A549 treated with GW870086 at 1 μM for 4 hours (cell line): ENCODE data around the gene SLC9A9. TPM values are rescaled to one million over a fixed set of nuclear protein-coding genes. Genes with fewer than 3 reads are reported as not detected.

Experiments
- total RNA-seq: library from RNA; stranded (reverse); fragments of 200-300 nt; extraction: Qiagen RNA extraction; gene quantifications from 5 replicates; pipeline ENCODE4 v1.2.3, GENCODE V29; 2022; ENCODE audit warnings: low read depth

SLC9A9 gene
- total RNA-seq: 0.22 to 0.42 TPM (median 0.36 TPM) in 3 of 5 replicates, not detected in the others

GRCh38 chr3:143847787-143848631 is at the start of gene SLC9A9:
TSS of gene SLC9A9 (minus strand) at chr3:143848468. CDS start at chr3:143848322, 146 bp downstream.

Other genes starting within 250 kb of the SLC9A9 start
- 4.9 to 8.4 TPM (median 6.9 TPM) in 5 replicates for gene DIPK2A, start 123.4 kb upstream of the SLC9A9 start, total RNA-seq